Astrocyte (in vitro differentiated cells and primary cell): ENCODE data around the gene DISC1.

ENCODE experiments used
- EZH2 ChIP-seq: IDR thresholded peaks from 2 replicates; pipeline ENCODE4 v1.6.1; 2012; ENCODE audit warnings: mild to moderate bottlenecking, low read length, inconsistent platforms; ENCODE audit not compliant: insufficient read depth
- TF ChIP-seq, protein P1 (sequence below): IDR thresholded peaks from 2 replicates; pipeline ENCODE4 v1.5.1; 2011; ENCODE audit warnings: low read depth, mild to moderate bottlenecking, inconsistent platforms, low read length, moderate library complexity; ENCODE audit not compliant: insufficient read depth

DNA sequence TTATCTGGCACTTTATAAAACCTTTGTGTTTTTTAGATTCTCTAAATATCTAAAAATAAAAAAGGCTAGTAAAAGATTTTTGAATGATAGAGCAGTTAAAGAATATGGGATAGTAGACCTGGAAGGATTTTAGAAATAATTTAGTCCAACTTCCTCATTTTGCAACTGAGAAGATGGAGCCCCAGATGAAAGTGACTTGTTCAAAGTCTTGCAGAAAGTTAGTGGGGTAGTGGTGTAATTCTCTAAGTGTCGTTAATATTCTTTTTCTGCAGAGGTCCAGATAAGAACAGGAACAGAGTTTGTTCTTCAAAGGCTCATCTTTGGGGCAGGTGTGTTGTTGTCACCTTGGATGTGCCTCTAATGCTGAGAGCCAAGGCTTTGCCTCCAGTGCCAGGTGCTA, 159.5 kb downstream of the DISC1 start:
- TF ChIP-seq, protein P1, sequence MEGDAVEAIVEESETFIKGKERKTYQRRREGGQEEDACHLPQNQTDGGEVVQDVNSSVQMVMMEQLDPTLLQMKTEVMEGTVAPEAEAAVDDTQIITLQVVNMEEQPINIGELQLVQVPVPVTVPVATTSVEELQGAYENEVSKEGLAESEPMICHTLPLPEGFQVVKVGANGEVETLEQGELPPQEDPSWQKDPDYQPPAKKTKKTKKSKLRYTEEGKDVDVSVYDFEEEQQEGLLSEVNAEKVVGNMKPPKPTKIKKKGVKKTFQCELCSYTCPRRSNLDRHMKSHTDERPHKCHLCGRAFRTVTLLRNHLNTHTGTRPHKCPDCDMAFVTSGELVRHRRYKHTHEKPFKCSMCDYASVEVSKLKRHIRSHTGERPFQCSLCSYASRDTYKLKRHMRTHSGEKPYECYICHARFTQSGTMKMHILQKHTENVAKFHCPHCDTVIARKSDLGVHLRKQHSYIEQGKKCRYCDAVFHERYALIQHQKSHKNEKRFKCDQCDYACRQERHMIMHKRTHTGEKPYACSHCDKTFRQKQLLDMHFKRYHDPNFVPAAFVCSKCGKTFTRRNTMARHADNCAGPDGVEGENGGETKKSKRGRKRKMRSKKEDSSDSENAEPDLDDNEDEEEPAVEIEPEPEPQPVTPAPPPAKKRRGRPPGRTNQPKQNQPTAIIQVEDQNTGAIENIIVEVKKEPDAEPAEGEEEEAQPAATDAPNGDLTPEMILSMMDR, result no peak
- no peak for TF ChIP-seq EZH2
